NCI-H1694 (cell line): ENCODE results near the gene KPNA2.
"Not testable (repeated sequence)": the region's sequence is repeated elsewhere in the genome, so short reads cannot be mapped to it uniquely, and the experiment has no call there.

ENCODE experiments used
- DNase-seq: peaks from one replicate; lab custom pipeline; 2025; lab: John Stamatoyannopoulos, UW

Gene KPNA2

DNA sequence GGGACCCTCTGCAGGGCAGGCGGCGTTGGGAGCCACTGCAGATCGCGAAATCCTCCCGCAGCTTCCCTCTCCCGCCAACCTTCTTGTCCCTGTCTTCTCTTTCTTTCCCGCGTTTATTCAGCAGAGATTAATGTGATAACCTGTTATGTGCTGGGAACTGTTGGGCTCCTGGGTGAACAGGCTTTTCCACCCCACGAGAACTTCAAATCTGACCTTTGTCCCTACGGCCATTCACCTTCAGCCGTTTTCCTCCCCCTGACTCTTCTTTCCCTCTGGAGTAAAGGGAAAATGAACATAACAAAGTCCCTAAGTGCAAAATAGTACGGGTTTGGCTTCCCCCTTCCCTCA is 15.2 kb upstream of the KPNA2 start:
- no peak for DNase-seq

DNA sequence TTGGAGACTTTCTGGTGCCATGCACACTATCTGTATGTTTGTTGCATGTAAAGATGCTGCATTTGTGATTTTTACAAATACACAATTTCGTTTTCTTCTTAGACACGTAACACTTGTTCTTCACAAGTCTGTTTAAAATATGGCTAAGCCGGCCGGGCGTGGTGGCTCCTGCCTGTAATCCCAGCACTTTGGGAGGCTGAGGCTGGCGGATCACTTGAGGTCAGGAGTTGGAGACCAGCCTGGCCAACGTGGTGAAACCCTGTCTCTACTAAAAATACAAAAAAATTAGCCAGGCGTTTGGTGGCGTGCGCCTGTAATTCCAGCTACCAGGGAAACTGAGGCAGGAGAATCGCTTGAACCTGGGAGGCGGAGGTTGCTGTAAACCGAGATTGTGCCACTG is 14.7 kb upstream of the KPNA2 start:
- DNase-seq, result not testable (repeated sequence)

DNA sequence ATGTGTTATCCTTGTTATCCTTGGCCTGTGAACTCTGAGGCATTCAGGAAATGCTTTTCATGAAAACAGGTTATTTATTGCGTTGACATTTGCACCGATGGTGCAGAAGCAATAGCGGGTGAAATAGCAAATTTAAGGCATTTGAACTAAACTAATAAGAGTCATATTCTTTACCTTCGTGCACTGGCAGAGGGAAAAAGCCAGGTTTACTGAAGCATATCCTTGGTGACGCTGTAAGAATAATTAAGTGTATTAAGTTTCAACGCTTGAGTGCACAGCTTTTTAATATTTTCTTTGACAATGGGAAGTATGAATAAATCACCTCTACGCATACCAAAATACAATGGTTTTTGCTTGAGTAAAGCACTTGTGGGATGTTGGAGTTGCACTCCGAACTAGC is 13.6 kb upstream of the KPNA2 start:
- no peak for DNase-seq

DNA sequence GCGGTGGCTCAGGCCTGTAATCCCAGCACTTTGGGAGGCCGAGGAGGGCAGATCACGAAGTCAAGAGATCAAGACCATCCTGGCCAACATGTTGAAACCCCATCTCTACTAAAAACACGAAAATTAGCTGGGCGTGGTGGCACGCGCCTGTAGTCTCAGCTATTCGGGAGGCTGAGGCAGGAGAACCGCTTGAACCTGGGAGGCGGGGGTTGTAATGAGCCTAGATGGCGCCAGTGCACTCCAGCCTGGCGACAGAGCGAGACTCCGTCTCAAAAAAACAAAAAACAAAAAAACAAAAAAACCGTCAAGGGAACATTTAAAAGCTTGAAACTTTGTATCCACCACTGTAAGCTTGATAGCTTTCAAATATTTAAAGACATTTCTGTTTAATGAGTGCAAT is 13.0 kb upstream of the KPNA2 start:
- DNase-seq, result not testable (repeated sequence)

DNA sequence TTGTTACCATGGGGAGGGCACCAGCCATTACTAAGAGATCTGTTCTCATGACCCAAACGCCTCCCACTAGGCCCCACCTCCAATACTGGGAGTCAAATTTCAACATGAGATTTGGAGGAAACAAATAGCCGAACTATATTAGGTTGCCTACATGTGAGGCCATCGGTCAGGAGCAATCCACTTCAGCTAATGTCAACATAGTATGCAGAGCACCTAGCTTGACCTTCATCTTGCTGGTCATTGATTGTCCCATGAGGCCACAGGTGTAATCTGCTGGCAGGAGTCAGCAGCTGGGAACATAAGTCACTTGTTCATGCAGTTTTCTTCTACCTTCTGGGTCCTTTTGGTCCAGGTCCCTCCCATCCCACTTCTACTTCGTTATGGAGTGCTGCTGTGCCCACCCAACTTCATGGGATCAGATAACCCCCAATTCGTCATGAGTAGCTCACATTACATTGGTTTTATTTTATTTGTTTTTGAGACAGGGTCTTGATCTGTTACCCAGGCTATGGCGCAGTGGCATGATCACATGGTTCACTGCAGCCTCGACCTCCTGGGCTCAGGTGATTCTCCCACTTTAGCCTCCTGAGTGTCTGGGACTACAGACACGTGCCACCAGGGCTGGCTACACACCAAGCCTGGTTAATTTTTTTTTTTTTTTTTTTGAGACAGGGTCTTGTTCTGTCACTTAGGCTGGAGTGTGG is 5.9 kb upstream of the KPNA2 start:
- DNase-seq, result no peak

DNA sequence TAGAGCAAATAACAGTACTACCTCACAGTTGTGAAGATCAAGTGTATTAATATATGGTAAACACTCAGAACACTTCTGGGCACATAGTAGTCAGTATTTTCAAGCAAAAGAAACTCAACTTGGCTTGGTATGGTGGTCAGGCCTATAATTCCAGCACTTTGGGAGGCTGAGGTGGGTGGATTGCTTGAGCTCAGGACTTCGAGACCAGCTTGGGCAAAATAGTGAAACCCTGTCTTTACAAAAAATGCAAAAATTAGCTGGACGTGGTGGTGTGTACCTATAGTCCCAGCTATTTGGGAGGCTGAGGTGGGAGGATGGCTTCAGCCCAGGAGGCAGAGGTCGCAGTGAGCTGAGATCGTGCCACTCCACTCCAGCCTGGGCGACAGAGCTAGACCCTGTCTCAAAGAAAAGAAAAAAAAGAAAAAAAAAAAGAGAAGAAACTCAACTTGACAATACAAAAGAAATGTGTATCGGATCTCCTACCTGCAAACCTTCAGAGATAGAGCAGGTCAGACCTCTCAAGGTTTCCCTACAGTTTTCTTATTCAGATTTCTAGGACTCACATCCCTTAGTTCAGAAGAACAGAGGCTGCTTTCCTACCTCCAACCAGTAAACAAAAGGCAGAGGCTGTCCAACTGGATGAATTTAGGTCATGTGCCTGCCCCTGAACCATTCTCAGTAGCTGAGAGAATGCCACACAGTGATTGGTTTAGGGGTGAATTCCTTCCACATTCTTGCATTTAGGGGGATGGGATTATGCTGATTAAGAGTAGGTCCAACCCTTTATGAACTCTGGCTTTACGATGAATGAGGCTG is 1.7 kb upstream of the KPNA2 start:
- DNase-seq, result no peak

DNA sequence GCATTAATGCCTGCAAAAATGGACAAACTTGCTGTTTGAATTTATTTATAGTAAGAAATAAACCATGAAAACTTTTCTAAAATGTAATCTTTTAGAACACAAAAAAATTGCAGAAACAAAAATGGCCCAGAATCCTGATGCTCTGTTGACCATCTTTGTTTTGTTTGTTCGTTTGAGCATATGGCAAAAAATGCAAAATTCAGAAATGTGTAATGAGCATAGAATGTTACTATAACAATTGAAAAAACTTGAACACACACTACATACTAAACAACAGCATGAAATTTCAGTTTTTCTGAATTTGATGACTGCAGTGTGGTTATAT is 1.1 kb upstream of the KPNA2 start:
- DNase-seq, result no peak

DNA sequence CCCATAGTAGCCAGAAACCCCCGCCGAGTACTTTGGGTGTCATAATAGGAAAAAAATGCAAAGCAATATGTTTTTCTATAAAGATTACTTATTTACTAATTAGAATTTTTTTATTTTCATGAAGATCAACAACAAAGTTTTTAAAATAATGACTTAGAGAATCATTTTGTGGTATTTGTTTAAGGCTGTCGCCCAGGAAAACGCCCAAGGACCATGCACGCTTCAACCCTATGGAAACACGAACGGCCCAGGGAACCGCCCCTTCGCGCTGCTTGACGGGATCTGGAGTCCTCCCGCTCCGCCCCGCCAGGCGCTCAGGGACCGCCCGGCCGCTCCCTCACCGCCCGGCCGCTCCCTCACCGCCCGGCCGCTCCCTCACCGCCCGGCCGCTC is 408 bp upstream of the KPNA2 start:
- no peak for DNase-seq

DNA sequence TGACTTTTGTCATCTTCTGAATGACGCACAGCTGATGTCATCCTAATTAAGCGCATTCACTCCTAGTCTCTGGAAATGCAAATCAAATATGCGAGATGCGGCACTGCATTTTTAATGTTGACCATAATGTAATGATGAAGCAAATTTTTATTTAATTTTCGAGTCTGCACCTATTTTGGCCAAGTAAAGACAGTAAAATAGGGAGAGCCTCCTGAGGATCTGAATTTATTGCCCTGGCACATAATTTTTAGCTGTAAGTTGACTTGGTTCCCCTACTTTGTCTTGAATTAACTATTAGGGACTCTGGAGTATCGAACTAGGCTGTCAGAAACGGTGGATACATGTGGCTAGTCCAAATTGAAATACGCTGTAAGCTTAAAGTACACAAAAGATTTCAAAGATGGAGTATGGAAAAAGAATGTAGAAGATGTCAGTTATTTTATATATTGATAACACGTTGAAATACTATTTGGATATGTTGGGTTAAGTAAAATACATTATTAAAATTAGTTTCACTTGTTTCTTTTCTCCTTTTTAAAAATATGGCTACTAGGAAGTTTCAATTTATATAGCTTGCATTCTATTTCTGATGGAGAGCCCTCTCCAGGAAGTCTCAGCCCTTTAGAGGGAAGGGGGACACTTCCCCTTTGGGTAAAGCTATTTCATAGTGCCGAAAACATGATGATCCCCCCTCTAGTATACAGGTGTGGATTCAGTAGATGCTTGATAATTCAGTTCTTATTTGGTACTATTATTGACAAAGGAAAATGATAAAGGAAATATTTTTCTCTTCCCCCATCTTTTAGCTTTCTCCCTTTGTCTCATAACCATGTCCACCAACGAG is 991 bp downstream of the KPNA2 start:
- no peak for DNase-seq

DNA sequence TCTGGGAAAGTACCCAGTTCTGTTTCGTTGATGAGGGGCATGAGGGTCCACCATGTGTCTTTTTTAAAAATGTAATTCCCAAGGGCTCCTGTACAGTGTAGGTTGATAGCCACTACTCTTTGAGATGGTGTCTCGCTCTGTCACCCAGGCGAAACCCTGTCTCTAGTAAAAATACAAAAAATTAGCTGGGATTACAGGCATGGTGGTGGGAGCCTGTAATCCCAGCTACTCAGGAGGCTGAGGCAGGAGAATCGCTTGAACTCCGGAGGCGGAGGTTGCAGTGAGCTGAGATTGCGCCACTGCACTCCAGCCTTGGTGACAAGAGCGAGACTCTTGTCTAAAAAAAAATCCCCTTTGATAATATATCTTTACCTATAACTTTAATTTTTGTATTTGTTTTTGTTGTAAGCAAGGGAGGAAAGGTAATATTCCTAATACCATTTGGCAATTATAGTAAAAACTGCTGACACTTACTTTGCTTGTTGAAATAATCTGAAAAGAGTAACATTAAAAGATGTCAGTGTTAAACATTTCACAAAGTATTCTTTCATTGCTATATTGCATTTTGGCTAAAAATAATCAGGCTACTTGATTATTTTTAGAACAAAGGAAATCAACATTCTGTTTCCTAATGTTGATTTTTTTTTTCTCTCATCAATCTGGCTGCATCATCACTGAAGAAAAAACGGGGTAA is 11.8 kb downstream of the KPNA2 start:
- no peak for DNase-seq

DNA sequence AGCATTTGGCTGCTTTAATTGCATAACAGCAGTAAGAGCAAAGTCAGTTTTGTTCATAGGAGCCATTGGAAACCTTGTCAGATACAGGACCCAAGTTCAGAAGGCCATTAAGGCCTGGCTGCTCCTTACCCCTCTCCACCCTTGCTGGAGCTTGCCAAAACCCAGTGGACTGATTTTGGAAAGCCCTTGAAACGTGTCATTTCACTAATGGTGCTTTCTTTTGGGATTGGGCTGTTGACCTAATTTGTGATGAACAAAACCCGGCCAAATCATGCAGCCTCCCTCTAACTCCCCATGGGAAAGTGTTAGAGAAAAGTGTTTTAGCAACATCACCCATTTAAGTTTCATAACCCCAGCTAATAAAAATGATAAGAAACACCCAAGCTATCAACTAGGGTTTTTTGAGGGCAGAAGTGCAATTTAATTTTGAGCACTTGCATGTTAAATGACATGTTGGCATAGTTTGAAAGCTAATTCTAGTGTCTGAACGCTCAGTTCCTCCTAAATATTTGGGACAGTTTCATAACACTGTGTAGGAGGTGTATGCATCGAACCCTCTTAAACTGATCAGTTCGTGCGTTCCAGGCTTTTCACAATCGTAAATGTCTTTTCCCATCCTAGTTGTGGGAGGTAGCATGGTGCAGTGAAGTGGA is 12.5 kb downstream of the KPNA2 start:
- not testable (repeated sequence) for DNase-seq

DNA sequence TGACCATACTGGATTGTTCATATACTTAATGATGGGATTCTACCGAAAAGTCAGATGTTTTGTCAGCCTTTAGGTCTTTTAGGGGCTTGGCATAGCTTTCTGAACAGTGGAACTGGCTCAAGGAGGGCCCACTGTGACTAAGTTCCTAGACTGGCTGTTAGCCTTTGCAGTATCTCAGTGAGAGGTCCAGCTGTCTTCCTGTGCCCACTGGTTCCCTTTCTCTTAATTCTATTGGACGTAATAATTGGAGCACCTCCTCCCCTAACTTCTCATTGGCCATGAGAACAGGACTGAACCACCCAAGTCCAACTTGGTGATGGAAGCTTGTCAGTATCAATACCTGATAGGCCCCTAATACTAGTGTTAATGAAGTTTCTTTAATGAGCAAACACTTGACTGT is 13.5 kb downstream of the KPNA2 start:
- no peak for DNase-seq

DNA sequence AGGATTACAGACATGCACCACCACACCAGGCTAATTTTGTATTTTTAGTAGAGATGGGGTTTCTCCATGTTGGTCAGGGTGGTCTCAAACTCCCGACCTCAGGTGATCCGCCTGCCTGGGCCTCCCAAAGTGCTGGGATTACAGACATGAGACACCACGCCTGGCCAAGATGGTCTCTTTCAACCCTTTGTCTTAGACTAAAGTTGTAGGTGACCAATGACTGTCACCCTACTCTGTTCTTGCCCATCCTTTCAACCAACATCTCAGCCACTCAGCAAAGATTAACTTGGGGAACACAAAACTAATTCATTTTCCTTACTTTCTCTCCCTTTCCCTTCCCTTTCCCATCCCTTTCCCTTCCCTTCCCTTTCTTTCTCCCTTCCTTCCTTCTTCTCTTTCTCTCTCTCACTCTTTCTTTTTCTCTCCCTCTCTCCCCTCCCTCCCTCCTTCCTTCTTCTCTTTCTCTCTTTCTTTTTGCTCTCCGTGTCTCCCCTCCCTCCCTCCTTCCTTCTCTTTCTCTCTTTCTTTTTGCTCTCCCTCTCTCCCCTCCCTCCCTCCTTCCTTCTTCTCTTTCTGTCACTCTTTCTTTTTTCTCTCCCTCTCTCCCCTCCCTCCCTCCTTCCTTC is 14.4 kb downstream of the KPNA2 start:
- not testable (repeated sequence) for DNase-seq

DNA sequence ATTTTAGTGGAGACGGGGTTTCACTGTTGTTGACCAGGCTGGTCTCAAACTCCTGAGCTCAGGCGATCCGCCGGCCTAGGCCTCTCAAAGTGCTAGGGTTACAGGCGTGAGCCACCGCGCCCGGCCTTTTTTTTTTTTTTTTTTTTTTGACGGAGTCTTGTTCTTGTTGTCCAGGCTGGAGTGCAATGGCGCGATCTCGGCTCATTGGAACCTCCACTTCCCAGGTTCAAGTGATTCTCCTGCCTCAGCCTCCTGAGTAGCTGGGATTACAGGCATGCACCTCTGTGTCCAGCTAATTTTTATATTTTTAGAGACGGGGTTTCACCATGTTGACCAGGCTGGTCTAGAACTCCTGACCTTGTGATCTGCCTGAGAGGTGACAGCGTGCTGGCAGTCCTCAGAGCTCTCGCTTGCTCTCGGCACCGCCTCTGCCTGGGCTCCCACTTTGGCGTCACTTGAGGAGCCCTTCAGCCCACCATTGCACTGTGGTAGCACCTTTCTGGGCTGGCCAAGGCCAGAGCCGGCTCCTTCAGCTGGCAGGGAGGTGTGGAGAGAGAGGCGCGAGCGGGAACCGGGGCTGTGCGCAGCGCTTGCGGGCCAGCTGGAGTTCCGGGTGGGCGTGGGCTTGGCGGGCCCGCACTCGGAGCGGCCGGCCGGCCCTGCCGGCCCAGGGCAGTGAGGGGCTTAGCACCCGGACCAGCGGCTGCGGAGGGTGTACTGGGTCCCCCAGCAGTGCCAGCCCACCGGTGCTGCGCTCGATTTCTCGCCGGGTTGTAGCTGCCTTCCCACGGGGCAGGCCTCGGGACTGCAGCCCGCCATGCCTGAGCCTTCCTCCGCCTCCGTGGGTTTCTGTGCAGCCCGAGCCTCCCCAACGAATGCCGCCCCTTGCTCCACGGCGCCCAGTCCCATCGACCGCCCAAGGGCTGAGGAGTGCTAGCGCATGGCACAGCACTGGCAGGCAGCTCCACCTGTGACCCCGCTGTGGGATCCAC is 16.1 kb downstream of the KPNA2 start:
- DNase-seq, result not testable (repeated sequence)

DNA sequence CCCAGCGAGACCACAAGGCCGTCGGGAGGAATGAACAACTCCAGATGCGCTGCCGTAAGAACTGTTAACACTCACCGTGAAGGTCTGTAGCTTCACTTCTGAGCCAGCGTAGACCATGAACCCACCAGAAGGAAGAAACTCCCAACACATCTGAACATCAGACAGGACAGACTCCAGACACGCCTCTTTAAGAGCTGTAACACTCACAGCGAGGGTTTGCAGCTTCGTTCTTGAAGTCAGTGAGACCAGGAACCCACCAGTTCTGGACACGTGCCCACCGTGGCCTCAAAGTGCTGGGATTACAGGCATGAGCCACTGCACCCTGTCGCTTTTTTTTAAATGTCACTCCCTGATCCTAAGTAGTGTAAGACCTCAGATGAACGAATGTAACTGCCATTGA is 17.3 kb downstream of the KPNA2 start:
- DNase-seq, result no peak

DNA sequence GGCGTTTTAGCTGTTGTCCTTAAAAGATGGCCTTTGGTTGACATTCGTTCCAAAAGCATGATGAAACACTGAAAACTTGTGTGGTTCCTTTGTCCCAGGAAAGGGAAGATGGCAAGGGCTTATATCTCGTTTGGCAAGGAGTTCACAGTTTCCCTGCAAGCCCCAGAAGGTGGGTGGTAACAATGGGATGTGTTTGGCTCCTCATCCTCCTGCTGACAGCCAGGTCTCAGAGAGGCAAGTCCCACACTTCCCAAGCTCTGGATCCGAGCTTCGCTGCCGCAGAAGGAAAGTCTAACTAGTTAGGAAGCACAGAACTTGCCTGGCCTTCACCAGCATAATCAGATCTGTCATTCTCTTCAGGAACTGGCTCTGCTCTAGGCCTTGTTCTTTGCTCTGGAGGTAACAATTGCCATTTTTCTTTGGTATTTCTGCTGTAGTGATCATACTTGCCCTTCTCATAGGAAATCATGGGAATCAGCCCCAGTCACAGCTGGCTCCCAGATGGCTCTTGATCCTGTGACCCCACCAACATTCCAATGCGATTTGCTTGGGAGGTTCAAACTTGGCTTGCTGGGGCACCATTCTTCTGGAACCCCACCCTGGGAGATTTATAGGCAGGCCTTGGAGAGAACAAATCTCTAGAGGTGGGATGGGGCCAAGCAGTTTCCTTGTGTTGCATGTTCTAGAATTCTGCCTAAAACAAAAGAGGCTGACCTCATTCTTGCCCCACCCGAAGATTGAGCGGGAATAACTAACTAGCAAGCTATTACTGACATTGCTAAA is 17.9 kb downstream of the KPNA2 start:
- no peak for DNase-seq

DNA sequence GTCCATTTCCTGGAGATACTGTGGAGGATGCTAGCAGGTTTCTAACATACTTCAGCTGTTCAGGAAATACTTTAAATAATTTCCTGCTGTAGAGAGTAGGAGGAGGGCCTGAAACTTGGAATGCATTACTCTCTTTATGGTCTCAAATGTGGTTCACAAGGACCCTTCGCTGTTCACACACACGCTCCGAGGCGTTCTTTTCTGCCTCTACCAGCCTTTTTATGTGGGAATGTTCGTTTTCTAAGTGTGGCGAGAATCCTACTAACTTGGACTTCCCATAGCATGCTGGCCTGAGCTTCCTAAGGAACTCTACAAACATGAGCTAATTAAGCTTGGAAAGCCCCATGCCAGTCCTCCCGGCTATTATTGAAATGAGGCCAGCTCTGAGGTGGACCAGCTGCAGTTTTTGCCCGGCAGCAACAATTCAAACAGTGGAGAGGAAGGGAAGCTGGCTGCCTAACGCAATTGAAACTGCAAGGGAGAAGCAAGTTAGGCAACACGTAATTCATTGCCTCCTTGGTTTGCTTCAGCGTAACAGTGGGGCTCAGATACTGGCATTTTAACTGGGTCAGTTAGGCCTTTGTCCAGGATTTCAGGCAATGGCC is 18.9 kb downstream of the KPNA2 start:
- no peak for DNase-seq

DNA sequence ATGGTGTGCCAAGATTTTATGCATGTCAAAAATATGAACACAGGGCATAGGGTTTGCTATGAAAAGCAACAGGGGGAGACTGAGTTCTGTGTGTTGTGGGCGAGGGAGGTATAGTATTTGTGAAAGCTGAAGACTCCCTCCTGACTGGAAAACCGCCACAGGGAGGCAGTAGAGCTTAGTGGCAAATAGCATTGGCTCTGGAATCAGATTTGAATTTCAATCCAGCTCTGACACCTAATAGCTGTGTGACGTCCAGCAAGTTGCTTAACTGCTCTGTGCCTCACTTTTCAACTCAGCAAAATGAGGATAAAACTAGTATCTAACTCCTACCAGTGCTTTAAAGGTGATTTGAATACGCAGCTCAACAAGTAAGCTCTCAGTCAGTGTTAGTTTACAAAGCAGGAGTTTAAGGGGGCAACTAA is 22.0 kb downstream of the KPNA2 start:
- DNase-seq, result peak; percentile 46

DNA sequence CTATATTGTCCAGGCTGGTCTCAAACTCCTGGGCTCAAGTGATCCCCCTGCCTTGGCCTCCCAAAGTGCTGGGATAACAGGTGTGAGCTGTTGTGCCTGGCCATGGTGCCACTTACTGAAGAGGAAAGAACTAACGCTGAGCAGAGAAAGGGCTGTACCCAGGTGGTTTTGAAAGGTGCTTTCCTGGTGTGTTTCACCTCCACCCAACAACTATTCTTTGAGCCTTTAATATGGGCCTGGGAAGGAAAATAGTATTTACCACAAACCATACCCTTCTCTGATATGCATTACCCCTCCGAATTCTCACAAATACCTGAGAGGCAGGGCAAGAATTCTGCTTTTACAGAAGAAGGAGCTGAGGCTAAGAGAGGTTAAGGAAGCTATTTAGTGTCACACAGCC is 24.8 kb downstream of the KPNA2 start:
- no peak for DNase-seq
